ENCODE measurements around the gene HIPK2.

- no peak for TF ChIP-seq CTCF (IDR thresholded peaks at IDR 0.05)
- TF ChIP-seq POLR2A (IDR thresholded peaks at IDR 0.05): no peak
- no peak for TF ChIP-seq EP300 (IDR thresholded peaks at IDR 0.05)
Observed at GRCh38 chr7:139708541-139708940, 69.3 kb downstream of the HIPK2 start.
